Esophagus squamous epithelium (tissue), 5 donors: ENCODE results near the gene CYP26A1. TPM values are rescaled to one million over a fixed set of nuclear protein-coding genes. Genes with fewer than 3 reads are reported as not detected.

Source experiments
- DNase-seq: peaks from one replicate; lab custom pipeline; 2025; lab: John Stamatoyannopoulos, UW
- H3K27ac ChIP-seq, 4 donors: fragments of 200-600 bp; sonication (generic); one replicate each; pipeline ENCODE4 v1.5.1; 2016 to 2019; ENCODE audit warnings: mild to moderate bottlenecking in 1 of 4
- H3K27me3 ChIP-seq, 4 donors: fragments of 200-600 bp; sonication (generic); 1 replicate in 3 of 4; 2 replicates in 1 of 4; pipeline versions ENCODE4 v1.5.1 to v1.6.0; 2017 to 2021; ENCODE audit warnings: antibody characterized with exemption in 1 of 4
- H3K36me3 ChIP-seq, 3 donors: fragments of 200-600 bp; sonication (generic); one replicate each; pipeline ENCODE4 v1.5.1; 2016 to 2019
- H3K4me1 ChIP-seq, 3 donors: fragments of 200-600 bp; sonication (generic); one replicate each; pipeline ENCODE4 v1.5.1; 2017 to 2019
- H3K4me3 ChIP-seq, 4 donors: fragments of 200-600 bp; sonication (generic); 1 replicate in 3 of 4; 2 replicates in 1 of 4; pipeline ENCODE4 v1.5.1; 2016 to 2019; ENCODE audit warnings: mild to moderate bottlenecking in 2 of 4, moderate library complexity in 1 of 4
- H3K9me3 ChIP-seq, 3 donors: fragments of 200-600 bp; sonication (generic); one replicate each; pipeline ENCODE4 v1.5.1; 2016 to 2019
- CTCF ChIP-seq, 6 experiments: fragments of 450-650 bp in 4 of 6; fragments of 200-600 bp in 2 of 6; sonication (generic) in 2 of 6; IDR thresholded peaks; one replicate each; pipeline ENCODE4 v1.5.1; 2016 to 2019; ENCODE audit warnings: antibody characterized with exemption in 6 of 6, mild to moderate bottlenecking in 4 of 6, moderate library complexity in 4 of 6
- POLR2A ChIP-seq, 4 donors: fragments of 450-650 bp; IDR thresholded peaks; one replicate each; pipeline ENCODE4 v1.6.1; 2017; ENCODE audit warnings: antibody characterized with exemption in 4 of 4, mild to moderate bottlenecking in 4 of 4, moderate library complexity in 3 of 4
- WGBS, 2 donors: methylation state at CpG; one replicate each; pipeline ENCODE4 v1.1.5; 2018; 5-methylcytosine and 5-hydroxymethylcytosine counted together
- intact Hi-C: fragments of 100-400 bp; cut with DNase I; formaldehyde crosslinking; loops from one replicate; pipeline ENCODE4 v1.15.0; 2022
- total RNA-seq, 4 donors: library from RNA; depleted of rRNA; stranded (reverse); fragments of >200 nt; gene quantifications; one replicate each; pipeline ENCODE4 v1.1.0, GENCODE V29; 2016
- donor health status: DM: yes; HTN: yes; CAD: no.

Gene CYP26A1
- total RNA-seq, 4 donors from 2014 or later, result not detected

- TF ChIP-seq POLR2A (IDR thresholded peaks at IDR 0.05), result no peak
- TF ChIP-seq CTCF (IDR thresholded peaks at IDR 0.05), result no peak
- Histone ChIP-seq H3K36me3 (no peaks in the 10 kb centered on the region), H3K27me3 (peaks cover 14 to 99% (median 33%) of the 10 kb centered on the region in 4 donors), H3K9me3 (no peaks in the 10 kb centered on the region), H3K4me3 (peak overlapping the region in 2 of 4 donors; percentile 41 to 56), H3K4me1 (peaks cover 31 to 42% (median 34%) of the 10 kb centered on the region in 3 donors), H3K27ac (no peak overlapping the region)
- DNase-seq, result no peak
- intact Hi-C loops, result no loop called here
- 4 to 17% methylated on average over 9 to 11 of the region's 67 CpGs for WGBS, 2 donors
These were observed 1.1 kb downstream of the CYP26A1 start for GRCh38 chr10:93074597-93075368.

- Histone ChIP-seq H3K9me3 (no peaks in the 10 kb centered on the region), H3K36me3 (no peaks in the 10 kb centered on the region), H3K27me3 (peaks cover 14 to 99% (median 33%) of the 10 kb centered on the region in 4 donors), H3K27ac (no peak overlapping the region), H3K4me3 (no peak overlapping the region), H3K4me1 (peaks cover 31 to 50% (median 34%) of the 10 kb centered on the region in 3 donors)
- intact Hi-C loops, result no loop called here
- DNase-seq, result no peak
- 37 to 53% methylated on average over 15 to 22 of the region's 25 CpGs for WGBS, 2 donors
- TF ChIP-seq POLR2A (IDR thresholded peaks at IDR 0.05), result no peak
- TF ChIP-seq CTCF (IDR thresholded peaks at IDR 0.05), result no peak
These were observed 1.9 kb downstream of the CYP26A1 start for GRCh38 chr10:93075369-93076221.

- H3K27me3 ChIP-seq, result peaks cover 14 to 99% (median 27%) of the 10 kb centered on the region in 4 donors
- 50 to 57% methylated on average over 1 to 2 of the region's 2 CpGs for WGBS, 2 donors
- no peak overlapping the region for H3K4me3 ChIP-seq
- no peak overlapping the region for H3K27ac ChIP-seq
- TF ChIP-seq POLR2A (IDR thresholded peaks at IDR 0.05) (no peak), CTCF (IDR thresholded peaks at IDR 0.05) (no peak)
- no peak for DNase-seq
- H3K9me3 ChIP-seq, result no peaks in the 10 kb centered on the region
- H3K4me1 ChIP-seq, result peaks cover 31 to 42% (median 31%) of the 10 kb centered on the region in 3 donors
- H3K36me3 ChIP-seq, result no peaks in the 10 kb centered on the region
- intact Hi-C loops, result no loop called here
These were observed 3.2 kb downstream of the CYP26A1 start for GRCh38 chr10:93076871-93077270.

- peaks cover 22 to 32% (median 24%) of the 10 kb centered on the region in 3 donors for H3K4me1 ChIP-seq
- peaks cover 10 to 96% (median 18%) of the 10 kb centered on the region in 4 donors for H3K27me3 ChIP-seq
- no peak overlapping the region for H3K4me3 ChIP-seq
- intact Hi-C loops, result no loop called here
- DNase-seq, result no peak
- TF ChIP-seq CTCF (IDR thresholded peaks at IDR 0.05) (no peak), POLR2A (IDR thresholded peaks at IDR 0.05) (no peak)
- H3K27ac ChIP-seq, result no peak overlapping the region
- no peaks in the 10 kb centered on the region for H3K9me3 ChIP-seq
- H3K36me3 ChIP-seq, result no peaks in the 10 kb centered on the region
- 75 to 89% methylated on average over 4 to 5 of the region's 5 CpGs for WGBS, 2 donors
These were observed 4.2 kb downstream of the CYP26A1 start for GRCh38 chr10:93077860-93078337.
